ENCODE results near the gene TMEM98.
A peak's percentile ranks its signal among the peaks of the same experiment; 100 is the strongest.
"Not testable (repeated sequence)": the region's sequence is repeated elsewhere in the genome, so short reads cannot be mapped to it uniquely, and the experiment has no call there.

TMEM98 gene, protein sequence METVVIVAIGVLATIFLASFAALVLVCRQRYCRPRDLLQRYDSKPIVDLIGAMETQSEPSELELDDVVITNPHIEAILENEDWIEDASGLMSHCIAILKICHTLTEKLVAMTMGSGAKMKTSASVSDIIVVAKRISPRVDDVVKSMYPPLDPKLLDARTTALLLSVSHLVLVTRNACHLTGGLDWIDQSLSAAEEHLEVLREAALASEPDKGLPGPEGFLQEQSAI

GRCh38 chr17:32927724-32928585, at the start of gene TMEM98:
Gene TMEM98 (plus strand): TSS chr17:32928153. CDS start chr17:32931529, 3,376 bp downstream.
- DNase-seq (ENCODE audit: low read depth in 2 of 2) = no peak

DNA sequence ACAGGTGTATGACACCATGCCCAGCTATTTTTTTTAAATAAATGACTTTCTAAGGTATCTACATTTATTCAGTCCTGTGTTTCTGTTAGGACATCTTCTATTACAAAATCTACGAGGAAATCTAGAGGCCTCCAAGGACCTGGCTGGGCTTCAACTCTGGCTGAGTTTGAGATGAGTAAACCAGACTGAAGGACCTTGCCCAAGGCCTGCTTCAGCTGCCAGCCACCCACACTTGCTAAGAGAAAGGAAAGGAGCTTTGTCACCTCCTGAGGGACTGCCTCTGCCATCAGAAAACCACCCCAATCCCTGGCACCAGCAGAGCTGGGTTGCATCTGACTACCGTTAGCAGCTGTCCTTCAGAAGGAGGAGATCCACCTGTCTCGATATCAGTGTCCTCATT, 49.7 kb upstream of the TMEM98 start:
- DNase-seq (ENCODE audit: low read depth in 2 of 2) = no peak

DNA sequence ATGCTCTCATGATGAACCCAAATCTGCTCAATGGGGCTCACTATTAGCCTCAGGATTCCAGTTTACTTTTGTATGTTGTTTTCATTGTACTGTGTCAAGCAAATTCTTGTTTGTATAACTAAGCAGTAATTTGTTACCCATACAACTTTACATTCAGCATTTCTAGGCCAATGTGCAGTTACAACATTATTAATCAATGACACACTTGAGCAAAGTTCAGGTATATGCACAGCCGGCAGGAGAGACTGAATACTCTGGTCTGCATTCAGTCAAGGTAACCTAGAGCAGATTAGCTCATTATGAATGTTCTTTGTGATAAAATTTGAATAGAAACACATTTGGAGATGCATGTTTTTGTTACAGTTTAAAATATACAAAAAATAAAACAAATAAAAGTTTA, 48.8 kb upstream of the TMEM98 start:
- DNase-seq (ENCODE audit: low read depth in 2 of 2) = no peak

- DNase-seq (ENCODE audit: low read depth in 2 of 2) = no peak
Measured at GRCh38 chr17:32880671-32881453, 47.1 kb upstream of the TMEM98 start.

- no peak for DNase-seq (ENCODE audit: low read depth in 2 of 2)
Measured at GRCh38 chr17:32882029-32882428, 45.9 kb upstream of the TMEM98 start.

GRCh38 chr17:32882734-32883133, 45.2 kb upstream of the TMEM98 start:
- peak in 1 of 2 experiments; percentile 15 for DNase-seq (ENCODE audit: low read depth in 2 of 2)

- DNase-seq (ENCODE audit: low read depth in 2 of 2) = not testable (repeated sequence)
Measured at GRCh38 chr17:32886951-32887350, 41.0 kb upstream of the TMEM98 start.

DNA sequence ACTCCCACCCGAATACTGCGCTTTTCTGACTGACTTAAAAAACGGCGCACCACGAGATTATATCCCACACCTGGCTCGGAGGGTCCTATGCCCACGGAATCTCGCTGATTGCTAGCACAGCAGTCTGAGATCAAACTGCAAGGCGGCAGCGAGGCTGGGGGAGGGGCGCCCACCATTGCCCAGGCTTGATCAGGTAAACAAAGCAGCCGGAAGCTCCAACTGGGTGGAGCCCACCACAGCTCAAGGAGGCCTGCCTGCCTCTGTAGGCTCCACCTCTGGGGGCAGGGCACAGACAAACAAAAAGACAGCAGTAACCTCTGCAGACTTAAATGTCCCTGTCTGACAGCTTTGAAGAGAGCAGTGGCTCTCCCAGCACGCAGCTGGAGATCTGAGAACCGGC, 40.5 kb upstream of the TMEM98 start:
- not testable (repeated sequence) for DNase-seq (ENCODE audit: low read depth in 2 of 2)

- no peak for DNase-seq (ENCODE audit: low read depth in 2 of 2)
Measured at GRCh38 chr17:32894245-32894644, 33.7 kb upstream of the TMEM98 start.

DNA sequence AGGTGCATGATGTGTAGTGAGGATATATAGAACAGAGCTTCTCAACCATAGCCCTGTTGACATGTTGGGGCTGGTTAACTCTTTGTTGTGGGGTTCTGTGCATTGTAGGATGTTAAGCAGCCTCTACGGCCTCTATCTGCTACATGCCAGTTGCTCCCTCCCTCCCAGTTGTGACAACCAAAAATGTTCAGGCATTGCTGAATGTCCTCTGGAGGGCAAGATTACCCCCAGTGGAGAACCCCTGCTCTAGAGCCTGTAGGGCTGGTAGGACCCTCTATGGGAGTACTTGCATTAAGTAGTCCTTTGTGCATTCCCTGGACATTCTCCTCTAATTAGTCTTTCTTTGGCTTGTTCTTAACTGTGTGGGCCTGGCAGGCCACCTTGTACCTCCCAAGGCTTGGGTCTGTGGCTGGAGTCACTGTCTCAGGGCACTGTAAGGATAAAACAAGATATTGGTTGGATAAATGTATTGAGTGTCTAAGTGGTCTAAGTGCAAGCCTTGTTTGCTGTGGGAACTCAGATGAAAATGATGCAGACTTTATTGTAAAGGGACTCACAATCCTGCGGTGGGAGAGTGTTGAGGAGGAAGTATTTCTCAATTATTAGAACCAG, 31.2 kb upstream of the TMEM98 start:
- DNase-seq (ENCODE audit: low read depth in 2 of 2) = no peak

- DNase-seq (ENCODE audit: low read depth in 2 of 2) = no peak
Measured at GRCh38 chr17:32899236-32900013, 28.5 kb upstream of the TMEM98 start.

- DNase-seq (ENCODE audit: low read depth in 2 of 2) = no peak
Measured at GRCh38 chr17:32901743-32902142, 26.2 kb upstream of the TMEM98 start.

GRCh38 chr17:32903774-32904673, 23.9 kb upstream of the TMEM98 start:
- DNase-seq (ENCODE audit: low read depth in 2 of 2) = no peak

- no peak for DNase-seq (ENCODE audit: low read depth in 2 of 2)
Measured at GRCh38 chr17:32904891-32905290, 23.1 kb upstream of the TMEM98 start.

DNA sequence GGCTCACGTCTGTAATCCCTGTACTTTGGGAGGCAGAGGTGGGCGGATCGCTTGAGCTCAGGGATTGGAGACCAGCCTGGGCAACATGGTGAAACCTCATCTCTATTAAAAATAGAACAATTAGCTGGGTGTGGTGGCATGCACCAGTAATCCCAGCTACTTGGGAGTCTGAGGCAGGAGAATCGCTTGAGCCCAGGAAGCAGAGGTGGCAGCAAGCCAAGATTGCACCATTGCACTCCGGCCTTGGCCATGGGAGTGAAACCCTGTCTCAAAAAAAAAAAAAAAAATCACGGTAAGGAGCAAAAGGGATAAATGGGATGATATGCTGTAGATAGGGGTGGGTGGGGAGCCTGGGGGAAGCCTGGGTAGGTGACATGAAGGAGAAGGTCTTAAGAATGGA, 20.4 kb upstream of the TMEM98 start:
- no peak for DNase-seq (ENCODE audit: low read depth in 2 of 2)

DNA sequence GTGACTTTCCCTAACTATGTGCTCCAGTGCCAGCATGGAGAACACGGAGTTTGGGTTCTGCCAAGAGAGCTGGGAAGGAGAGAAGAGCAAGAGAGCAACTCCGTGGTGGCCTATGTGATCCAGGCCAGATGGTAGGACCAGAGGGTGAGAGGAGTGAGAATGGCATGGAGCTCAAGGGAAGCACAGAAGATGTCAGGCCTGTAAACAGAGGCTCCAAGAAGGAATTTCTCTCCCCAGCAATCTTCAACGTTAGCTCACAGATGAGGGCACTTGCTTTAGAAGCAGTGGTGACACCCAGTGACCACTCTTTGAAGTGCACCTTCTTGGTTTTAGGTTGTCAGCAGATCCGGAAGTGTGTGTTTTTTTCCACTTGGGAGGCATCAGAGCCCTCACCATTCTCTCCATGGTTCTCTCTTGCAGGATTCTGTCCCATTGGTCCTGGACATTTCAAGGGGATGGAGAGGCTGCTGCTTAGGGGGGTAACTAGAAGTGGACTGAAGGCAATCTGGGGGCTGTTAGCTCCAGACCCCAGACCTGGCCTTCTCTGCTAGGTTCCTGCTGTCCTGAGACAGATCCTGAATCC, 18.1 kb upstream of the TMEM98 start:
- peak; percentile 11 to 59 for DNase-seq (ENCODE audit: low read depth in 2 of 2)

DNA sequence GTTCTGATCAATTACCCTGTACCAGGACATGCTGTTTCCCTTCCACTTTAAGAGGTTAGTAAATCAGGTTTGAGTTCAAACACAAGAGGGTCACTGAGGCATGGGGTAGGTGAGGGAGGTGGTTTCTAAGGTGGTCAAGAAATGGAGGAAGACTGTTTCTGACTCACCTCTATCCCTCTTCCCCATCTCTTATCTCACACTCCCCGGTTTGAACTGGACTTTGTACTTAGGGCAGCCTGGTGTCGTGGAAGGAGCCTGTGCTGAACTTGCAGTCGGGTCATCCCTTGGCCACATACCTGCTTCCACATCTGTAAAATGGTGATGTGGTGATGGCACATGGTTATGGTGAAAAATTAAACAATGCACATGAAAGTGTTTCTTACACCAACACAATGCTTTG, 17.2 kb upstream of the TMEM98 start:
- no peak for DNase-seq (ENCODE audit: low read depth in 2 of 2)

DNA sequence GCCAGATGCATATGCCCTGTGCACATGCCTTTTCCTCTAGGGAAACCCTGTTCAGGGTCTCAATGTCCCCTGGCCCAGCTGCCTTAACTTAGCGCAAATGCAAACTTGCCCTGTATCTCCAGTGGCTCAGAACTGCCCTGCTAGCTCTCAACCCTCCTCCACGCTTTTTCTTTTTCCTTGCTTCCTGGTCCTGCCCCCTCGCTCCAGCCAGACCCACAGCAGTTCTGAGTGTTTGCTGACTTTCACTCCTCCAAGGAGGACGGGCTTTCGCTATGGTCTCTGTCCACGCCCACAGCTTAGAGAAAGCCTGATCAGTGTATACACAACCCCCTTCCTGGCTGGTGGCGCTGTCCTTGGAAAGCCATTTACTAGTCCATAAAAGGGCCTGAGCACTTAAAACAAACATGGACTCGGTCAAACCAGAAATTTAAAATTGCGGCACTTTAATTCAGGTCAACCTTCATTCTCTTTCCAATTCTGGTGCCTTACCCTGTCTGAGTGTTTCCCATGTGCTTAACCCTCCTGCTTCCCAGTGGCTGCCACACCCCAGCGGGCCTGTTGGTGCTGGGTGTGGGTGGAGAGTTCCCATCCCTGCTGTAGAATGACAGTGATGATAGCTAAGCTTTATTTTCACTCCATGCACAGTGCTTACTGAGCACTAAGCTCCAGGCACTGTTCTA, 15.6 kb upstream of the TMEM98 start:
- DNase-seq (ENCODE audit: low read depth in 2 of 2) = no peak

DNA sequence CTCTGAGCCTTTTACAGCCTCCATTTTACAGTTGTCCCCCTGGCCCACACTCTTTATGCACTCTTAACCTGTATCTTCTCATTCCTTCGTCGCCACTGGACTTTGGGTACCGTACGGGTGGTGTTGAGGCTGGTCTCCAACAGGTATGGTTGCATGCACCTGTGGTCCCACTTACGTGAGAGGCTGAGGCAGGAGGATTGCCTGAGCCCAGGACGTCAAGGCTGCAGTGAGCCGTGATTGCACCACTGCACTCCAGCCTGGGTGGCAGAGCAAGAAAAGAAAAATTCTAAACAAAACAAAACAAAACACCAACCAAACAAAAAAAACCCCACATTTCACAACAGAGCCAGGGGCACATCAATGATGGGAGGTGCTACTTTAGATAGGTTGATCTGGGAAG, 14.4 kb upstream of the TMEM98 start:
- no peak for DNase-seq (ENCODE audit: low read depth in 2 of 2)

Measured in stimulated activated CD4-positive, alpha-beta T cell treated with anti-CD3 and anti-CD28 coated beads, Interleukin-12 subunit alpha, Interleukin-12 subunit beta, amount 100 ng/mL, for 24 hours (primary cell).